Heart left ventricle (tissue), 16 donors: ENCODE data around the gene RRBP1. TPM values are rescaled to one million over a fixed set of nuclear protein-coding genes. Genes with fewer than 3 reads are reported as not detected.

ENCODE experiments used
- ATAC-seq, 4 donors: fragments of 200-7000 bp; cut with Tn5 transposase; one replicate each; pipeline ENCODE4 v1.9.1; 2020 to 2022; ENCODE audit warnings: moderate library complexity in 4 of 4, mild to moderate bottlenecking in 3 of 4, moderate number of reproducible peaks in 1 of 4
- DNase-seq, 5 donors: peaks; one replicate each; pipeline ENCODE4 v3.0.0-alpha.2; 2020
- H3K27ac ChIP-seq, 12 donors: fragments of 200-600 bp; sonication (generic) in 4 of 12; one replicate each; pipeline versions ENCODE4 v1.5.0 to v1.8.0; 2016 to 2022; ENCODE audit warnings: mild to moderate bottlenecking in 2 of 12
- H3K27me3 ChIP-seq, 9 donors: fragments of 200-600 bp; sonication (generic) in 2 of 9; one replicate each; pipeline versions ENCODE4 v1.5.1 to v1.8.0; 2016 to 2022; ENCODE audit warnings: mild to moderate bottlenecking in 3 of 9
- H3K36me3 ChIP-seq, 9 donors: fragments of 200-600 bp; sonication (generic) in 2 of 9; one replicate each; pipeline versions ENCODE4 v1.5.0 to v1.8.0; 2018 to 2022; ENCODE audit warnings: mild to moderate bottlenecking in 2 of 9
- H3K4me1 ChIP-seq, 12 donors: fragments of 200-600 bp; sonication (generic) in 4 of 12; one replicate each; pipeline versions ENCODE4 v1.5.0 to v1.8.0; 2016 to 2022; ENCODE audit warnings: mild to moderate bottlenecking in 3 of 12
- H3K4me3 ChIP-seq, 12 donors: fragments of 200-600 bp; sonication (generic) in 4 of 12; one replicate each; pipeline versions ENCODE4 v1.5.0 to v1.8.0; 2017 to 2022; ENCODE audit warnings: mild to moderate bottlenecking in 9 of 12, moderate library complexity in 4 of 12
- H3K9me3 ChIP-seq, 12 donors: fragments of 200-600 bp; sonication (generic) in 4 of 12; one replicate each; pipeline versions ENCODE4 v1.5.0 to v1.8.0; 2016 to 2022; ENCODE audit warnings: mild to moderate bottlenecking in 1 of 12
- POLR2A ChIP-seq, 2 donors: fragments of 450-650 bp; IDR thresholded peaks; one replicate each; pipeline ENCODE4 v1.6.1; 2017; ENCODE audit warnings: antibody characterized with exemption in 2 of 2, mild to moderate bottlenecking in 2 of 2, moderate library complexity in 2 of 2
- WGBS, 4 donors: extraction: QIAGEN DNeasy Blood & Tissue Kit in 2 of 4; methylation state at CpG; one replicate each; pipeline versions ENCODE4 v1.1.5 to v1.1.7; 2013 to 2018; 5-methylcytosine and 5-hydroxymethylcytosine counted together
- intact Hi-C, 10 donors: fragments of 100-400 bp; cut with DNase I; formaldehyde crosslinking; loops; one replicate each; pipeline versions ENCODE4 v1.11.1 to v1.14.2; 2022
- polyA plus RNA-seq, 2 donors: library from polyadenylated mRNA; stranded (reverse); fragments of 200-250 nt; gene quantifications; one replicate each; pipeline ENCODE4 v1.2.3, GENCODE V29; 2013
- total RNA-seq, 9 donors: library from RNA; depleted of rRNA in 2 of 9; stranded (reverse); fragments of >200 nt in 2 of 9; fragmentation: NEBNext Ultra II Directional in 3 of 9; extraction: Animal tissue kit (Norgen Biotek cat#: 25700) in 3 of 9; gene quantifications; one replicate each; pipeline versions ENCODE4 v1.1.0 to v1.2.4, GENCODE V29; 2016 to 2023
- TF ChIP-seq, protein P1 (sequence below), 12 donors: fragments of 200-600 bp; sonication (generic) in 4 of 12; IDR thresholded peaks; one replicate each; pipeline versions ENCODE4 v1.5.0 to v1.8.0; 2018 to 2022; ENCODE audit warnings: antibody characterized with exemption in 12 of 12, mild to moderate bottlenecking in 5 of 12
- donor health status: ischemic (EF 13 %, LVEDD 7.1; RV severe dilation, severe dysfunction).
- donor health status: healthy with polysubstance abuse.
- donor health status: DM: no; HTN: yes; CAD: no.
- donor health status: DM: no; HTN: no; CAD: no.
- donor health status: ischemic (EF 25% LVEDD 6.9; RV normal size, moderate dysfunction).
- donor health status: ischemic (EF 25% LVEDD 5.7; RV mildly dilated, moderate dysfunction).
- donor health status: healthy.
- donor health status: DM: yes; HTN: yes; CAD: no.
- donor health status: ischemic (EF 35%, LVEDD 5.7; RV mildly dilated, moderate dysfunction).
- donor health status: nonischemic (EF 11% LVEDD 7.7; RV severe dilation, severe dysfunction).
- donor health status: DM: yes; HTN: yes; CAD: no.
- donor health status: PGD.
- donor health status: ischemic (EF 29% LVEDD 5.4; RV normal size, mild dysfunction).
- donor health status: nonischemic (EF 23%, LVEDD 6.1; RV moderate dilation, normal function).

RRBP1 gene
- total and polyA plus RNA-seq, 11 donors = 24.9 to 91.3 (median 40.0) TPM

- WGBS, 4 donors = 89 to 93% (median 89%) methylated on average over 23 to 33 of the region's 33 CpGs
- Histone ChIP-seq H3K27me3 (no peaks in the 10 kb centered on the region), H3K27ac (no peak overlapping the region), H3K9me3 (no peaks in the 10 kb centered on the region), H3K36me3 (peaks cover 0 to 100% (median 92%) of the 10 kb centered on the region in 9 donors), H3K4me3 (no peak overlapping the region), H3K4me1 (peaks cover 0 to 21% (median 5%) of the 10 kb centered on the region in 12 donors)
- ATAC-seq (no peak), DNase-seq (peak in 2 of 5 donors; percentile 16 to 17)
- TF ChIP-seq, protein P1, sequence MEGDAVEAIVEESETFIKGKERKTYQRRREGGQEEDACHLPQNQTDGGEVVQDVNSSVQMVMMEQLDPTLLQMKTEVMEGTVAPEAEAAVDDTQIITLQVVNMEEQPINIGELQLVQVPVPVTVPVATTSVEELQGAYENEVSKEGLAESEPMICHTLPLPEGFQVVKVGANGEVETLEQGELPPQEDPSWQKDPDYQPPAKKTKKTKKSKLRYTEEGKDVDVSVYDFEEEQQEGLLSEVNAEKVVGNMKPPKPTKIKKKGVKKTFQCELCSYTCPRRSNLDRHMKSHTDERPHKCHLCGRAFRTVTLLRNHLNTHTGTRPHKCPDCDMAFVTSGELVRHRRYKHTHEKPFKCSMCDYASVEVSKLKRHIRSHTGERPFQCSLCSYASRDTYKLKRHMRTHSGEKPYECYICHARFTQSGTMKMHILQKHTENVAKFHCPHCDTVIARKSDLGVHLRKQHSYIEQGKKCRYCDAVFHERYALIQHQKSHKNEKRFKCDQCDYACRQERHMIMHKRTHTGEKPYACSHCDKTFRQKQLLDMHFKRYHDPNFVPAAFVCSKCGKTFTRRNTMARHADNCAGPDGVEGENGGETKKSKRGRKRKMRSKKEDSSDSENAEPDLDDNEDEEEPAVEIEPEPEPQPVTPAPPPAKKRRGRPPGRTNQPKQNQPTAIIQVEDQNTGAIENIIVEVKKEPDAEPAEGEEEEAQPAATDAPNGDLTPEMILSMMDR (IDR thresholded peaks at IDR 0.05) = no peak
- TF ChIP-seq POLR2A (IDR thresholded peaks at IDR 0.05) = no peak
- intact Hi-C loops = no loop called here
These were observed 61.4 kb downstream of the RRBP1 start for GRCh38 chr20:17620371-17621228.

DNA sequence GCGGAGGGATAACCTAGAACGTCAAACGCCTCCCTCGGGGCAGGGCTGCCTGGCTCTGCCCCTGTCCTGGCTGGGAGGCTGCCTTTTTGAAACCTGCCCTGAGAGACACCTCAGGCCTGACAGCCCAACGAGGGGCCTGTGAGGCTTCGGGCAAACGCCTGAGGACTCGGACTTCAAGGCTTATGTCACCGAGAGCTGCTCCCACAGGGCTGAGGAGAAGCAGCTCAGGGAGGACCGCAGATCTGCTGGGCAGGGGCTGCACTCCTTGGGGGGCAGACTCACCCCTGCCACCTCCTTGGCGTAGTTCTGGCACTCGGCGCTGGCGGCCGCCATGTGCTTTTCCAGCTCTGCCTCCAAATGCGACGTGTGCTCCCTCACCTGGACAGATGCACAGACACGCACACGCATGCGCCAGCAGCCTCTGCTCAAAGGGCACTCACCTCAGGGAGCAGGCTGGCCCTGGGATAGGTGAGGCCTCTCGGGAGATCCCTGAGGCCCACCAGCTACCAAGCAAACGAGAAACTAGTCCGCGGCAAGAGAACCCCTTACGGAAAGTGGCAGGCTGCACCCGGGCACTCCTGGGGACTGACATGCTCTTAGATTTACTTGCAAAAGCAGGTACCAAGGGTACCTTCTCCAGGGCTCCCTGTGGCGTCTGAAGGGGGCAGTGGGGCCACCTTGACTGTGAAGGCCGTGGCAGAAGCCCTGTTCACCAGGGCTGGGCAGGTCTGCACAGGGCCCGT, 62.5 kb downstream of the RRBP1 start:
- no peaks in the 10 kb centered on the region for H3K27me3 ChIP-seq
- peaks cover 0 to 97% (median 84%) of the 10 kb centered on the region in 9 donors for H3K36me3 ChIP-seq
- peaks cover 0 to 32% (median 15%) of the 10 kb centered on the region in 12 donors for H3K4me1 ChIP-seq
- H3K9me3 ChIP-seq = no peaks in the 10 kb centered on the region
- TF ChIP-seq, protein P1 (IDR thresholded peaks at IDR 0.05) = no peak
- no peak for TF ChIP-seq POLR2A (IDR thresholded peaks at IDR 0.05)
- intact Hi-C loops = no loop called here
- DNase-seq (peak in 3 of 5 donors; percentile 16 to 56 (median 17)), ATAC-seq (no peak)
- WGBS, 4 donors = 82 to 93% (median 88%) methylated on average over 23 to 29 of the region's 29 CpGs
- H3K27ac ChIP-seq = no peak overlapping the region
- H3K4me3 ChIP-seq = no peak overlapping the region

- no peak for TF ChIP-seq POLR2A (IDR thresholded peaks at IDR 0.05)
- TF ChIP-seq, protein P1 (IDR thresholded peaks at IDR 0.05) = no peak
- 91 to 97% (median 96%) methylated on average over 10 of the region's 10 CpGs for WGBS, 4 donors
- DNase-seq (no peak), ATAC-seq (no peak)
- H3K9me3 ChIP-seq = no peaks in the 10 kb centered on the region
- intact Hi-C loops = loop anchor here in 1 of 10 donors (1.0 kb wide), 1 partner anchor 81 kb away; no protein-coding TSS in a partner anchor
- no peak overlapping the region for H3K4me3 ChIP-seq
- H3K27ac ChIP-seq = no peak overlapping the region
- peaks cover 0 to 39% (median 22%) of the 10 kb centered on the region in 12 donors for H3K4me1 ChIP-seq
- no peaks in the 10 kb centered on the region for H3K27me3 ChIP-seq
- H3K36me3 ChIP-seq = peaks cover 0 to 94% (median 75%) of the 10 kb centered on the region in 9 donors
These were observed 63.4 kb downstream of the RRBP1 start for GRCh38 chr20:17618673-17619013.
